Smooth muscle cell (in vitro differentiated cells): ENCODE data around the gene KIF16B. TPM values are rescaled to one million over a fixed set of nuclear protein-coding genes. Genes with fewer than 3 reads are reported as not detected.
A peak's percentile ranks its signal among the peaks of the same experiment; 100 is the strongest.
"Not testable (repeated sequence)": the region's sequence is repeated elsewhere in the genome, so short reads cannot be mapped to it uniquely, and the experiment has no call there.

Experiments used
- DNase-seq: peaks from one replicate; lab custom pipeline; 2025; ENCODE audit not compliant: unreplicated experiment; lab: John Stamatoyannopoulos, UW
- H2AFZ ChIP-seq: fragments of 200-600 bp; sonication (generic); 2 replicates; pipeline ENCODE4 v1.6.0; 2016; ENCODE audit warnings: antibody characterized with exemption, low read depth, mild to moderate bottlenecking
- H3F3A ChIP-seq: fragments of 200-600 bp; sonication (generic); 2 replicates; pipeline ENCODE4 v1.6.0; 2017; ENCODE audit warnings: antibody characterized with exemption, low read depth
- H3K27ac ChIP-seq: fragments of 200-600 bp; sonication (generic); 2 replicates; pipeline ENCODE4 v1.5.1; 2016; ENCODE audit warnings: low read depth, mild to moderate bottlenecking
- H3K27me3 ChIP-seq: fragments of 200-600 bp; sonication (generic); 2 replicates; pipeline ENCODE4 v1.6.1; 2016; ENCODE audit warnings: low read depth, mild to moderate bottlenecking
- H3K36me3 ChIP-seq: fragments of 200-600 bp; sonication (generic); 2 replicates; pipeline ENCODE4 v1.5.1; 2016; ENCODE audit warnings: low read depth
- H3K4me1 ChIP-seq: fragments of 200-600 bp; sonication (generic); 2 replicates; pipeline ENCODE4 v1.5.1; 2016; ENCODE audit warnings: low read depth
- H3K4me2 ChIP-seq: fragments of 200-600 bp; sonication (generic); 2 replicates; pipeline ENCODE4 v1.6.0; 2016; ENCODE audit warnings: mild to moderate bottlenecking
- H3K4me3 ChIP-seq: fragments of 200-600 bp; sonication (generic); 2 replicates; pipeline ENCODE4 v1.5.1; 2016; ENCODE audit warnings: mild to moderate bottlenecking
- H3K79me2 ChIP-seq: fragments of 200-600 bp; sonication (generic); 2 replicates; pipeline ENCODE4 v1.6.0; 2016; ENCODE audit warnings: low read depth, mild to moderate bottlenecking
- H3K9ac ChIP-seq: fragments of 200-600 bp; sonication (generic); 2 replicates; pipeline ENCODE4 v1.6.0; 2016; ENCODE audit warnings: low read depth
- H3K9me3 ChIP-seq: fragments of 200-600 bp; sonication (generic); replicated peaks from 2 replicates; pipeline ENCODE4 v1.5.1; 2016; ENCODE audit warnings: low read depth
- H4K20me1 ChIP-seq: fragments of 200-600 bp; sonication (generic); 2 replicates; pipeline ENCODE4 v1.6.0; 2016; ENCODE audit warnings: low read depth
- WGBS: methylation state at CpG from one replicate; pipeline ENCODE4 v1.1.7; 2016; ENCODE audit warnings: low lambda C conversion rate; 5-methylcytosine and 5-hydroxymethylcytosine counted together
- polyA plus RNA-seq: library from polyadenylated mRNA; unstranded; fragments of >200 nt; fragmentation: Nextera tagmentation; extraction: Ambion mirVana; gene quantifications from 2 replicates; pipeline ENCODE4 v1.2.1, GENCODE V29; 2016
- total RNA-seq: library from RNA; depleted of rRNA; stranded (reverse); fragments of >200 nt; gene quantifications from 2 replicates; pipeline ENCODE4 v1.2.3, GENCODE V29; 2014
- TF ChIP-seq, protein P1 (sequence below): fragments of 200-600 bp; sonication (generic); IDR thresholded peaks from 2 replicates; pipeline ENCODE4 v1.5.1; 2017; ENCODE audit warnings: borderline replicate concordance, mild to moderate bottlenecking, antibody characterized with exemption; ENCODE audit not compliant: insufficient read depth, poor library complexity, severe bottlenecking

Gene KIF16B
- total and polyA plus RNA-seq, 2 experiments from 2014 or later, result 3.6 to 12.9 TPM

DNA sequence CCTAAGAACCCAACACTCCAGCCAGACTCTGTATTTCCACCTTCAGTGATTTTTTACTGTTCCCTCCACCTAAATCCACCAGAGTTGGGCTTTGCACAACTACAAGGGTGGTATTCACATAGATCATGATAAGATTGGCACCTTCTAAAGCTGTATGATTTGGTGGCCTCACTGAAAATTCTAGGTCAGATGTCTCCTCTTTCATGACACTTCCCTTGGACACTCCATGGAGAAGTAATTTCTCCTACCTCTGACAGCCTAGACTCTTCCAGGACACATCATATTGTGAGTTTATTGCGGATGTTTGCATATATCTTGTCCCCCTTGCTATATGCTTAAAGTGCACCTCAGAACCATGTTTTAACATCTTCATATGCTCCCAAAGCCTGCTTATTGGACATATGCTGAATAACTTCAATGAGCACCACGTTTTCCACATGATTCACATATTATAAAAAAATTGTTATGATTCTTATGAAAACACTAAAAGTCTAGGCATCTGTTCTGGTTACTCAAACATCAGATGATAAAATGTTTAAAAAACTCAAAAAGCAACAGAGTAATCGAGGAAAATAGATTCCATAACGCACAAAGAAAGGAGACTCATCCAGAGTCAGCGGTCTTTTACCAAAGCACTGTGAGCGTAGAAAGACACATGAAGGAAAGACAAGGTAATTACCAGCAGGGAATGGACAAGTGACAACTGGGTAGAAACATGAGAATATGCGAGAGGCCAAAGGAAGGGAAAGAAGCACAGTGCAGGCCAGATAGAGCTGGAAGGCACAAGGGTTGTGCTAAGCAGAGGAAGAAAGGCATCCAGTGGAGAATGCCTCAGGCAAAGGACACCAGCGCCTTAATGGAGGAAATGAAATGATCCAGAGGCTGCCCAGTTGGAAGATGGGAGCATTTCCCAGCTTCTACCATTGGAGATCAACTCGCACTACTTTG, 46.5 kb downstream of the KIF16B start:
- peak overlapping the region; percentile 87 for H3K27ac ChIP-seq
- H3K4me1 ChIP-seq, result no peaks in the 10 kb centered on the region
- H3K79me2 ChIP-seq, result no peaks in the 10 kb centered on the region
- no peaks in the 10 kb centered on the region for H3K36me3 ChIP-seq
- 70% methylated on average over 9 of the region's 9 CpGs for WGBS
- peaks cover 4% of the 10 kb centered on the region for H3F3A ChIP-seq
- H3K9ac ChIP-seq, result no peak overlapping the region
- H4K20me1 ChIP-seq, result no peaks in the 10 kb centered on the region
- no peak overlapping the region for H3K4me2 ChIP-seq
- TF ChIP-seq, protein P1, sequence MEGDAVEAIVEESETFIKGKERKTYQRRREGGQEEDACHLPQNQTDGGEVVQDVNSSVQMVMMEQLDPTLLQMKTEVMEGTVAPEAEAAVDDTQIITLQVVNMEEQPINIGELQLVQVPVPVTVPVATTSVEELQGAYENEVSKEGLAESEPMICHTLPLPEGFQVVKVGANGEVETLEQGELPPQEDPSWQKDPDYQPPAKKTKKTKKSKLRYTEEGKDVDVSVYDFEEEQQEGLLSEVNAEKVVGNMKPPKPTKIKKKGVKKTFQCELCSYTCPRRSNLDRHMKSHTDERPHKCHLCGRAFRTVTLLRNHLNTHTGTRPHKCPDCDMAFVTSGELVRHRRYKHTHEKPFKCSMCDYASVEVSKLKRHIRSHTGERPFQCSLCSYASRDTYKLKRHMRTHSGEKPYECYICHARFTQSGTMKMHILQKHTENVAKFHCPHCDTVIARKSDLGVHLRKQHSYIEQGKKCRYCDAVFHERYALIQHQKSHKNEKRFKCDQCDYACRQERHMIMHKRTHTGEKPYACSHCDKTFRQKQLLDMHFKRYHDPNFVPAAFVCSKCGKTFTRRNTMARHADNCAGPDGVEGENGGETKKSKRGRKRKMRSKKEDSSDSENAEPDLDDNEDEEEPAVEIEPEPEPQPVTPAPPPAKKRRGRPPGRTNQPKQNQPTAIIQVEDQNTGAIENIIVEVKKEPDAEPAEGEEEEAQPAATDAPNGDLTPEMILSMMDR, result no peak
- DNase-seq, result no peak
- no peaks in the 10 kb centered on the region for H3K27me3 ChIP-seq
- H3K4me3 ChIP-seq, result no peak overlapping the region
- H3K9me3 ChIP-seq, result no peaks in the 10 kb centered on the region
- H2AFZ ChIP-seq, result no peak overlapping the region

GRCh38 chr20:16522651-16523050, 50.6 kb downstream of the KIF16B start:
- H3K4me3 ChIP-seq, H3K4me1 ChIP-seq: not testable (repeated sequence)
- 71% methylated on average over 5 of the region's 5 CpGs for WGBS

DNA sequence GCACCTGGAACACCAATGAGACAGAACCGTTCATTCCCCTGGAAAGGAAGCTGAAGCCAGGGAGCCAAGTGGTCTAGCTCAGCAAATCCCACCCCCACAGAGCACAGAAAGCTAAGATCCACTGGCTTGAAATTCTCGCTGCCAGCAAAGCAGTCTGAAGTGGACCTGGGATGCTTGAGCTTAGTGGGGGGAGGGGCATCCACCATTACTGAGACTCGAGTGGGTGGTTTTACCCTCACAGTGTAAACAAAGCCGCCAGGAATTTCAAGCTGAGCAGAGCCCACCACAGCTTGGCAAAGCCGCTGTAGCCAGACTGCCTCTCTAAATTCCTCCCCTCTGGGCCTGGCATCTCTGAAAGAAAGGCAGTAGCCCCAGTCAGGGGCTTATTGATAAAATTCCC, 53.1 kb downstream of the KIF16B start:
- Histone ChIP-seq H3K4me3 (no peak overlapping the region), H3F3A (no peaks in the 10 kb centered on the region), H3K27me3 (no peaks in the 10 kb centered on the region), H3K36me3 (no peaks in the 10 kb centered on the region), H3K4me2 (no peak overlapping the region), H4K20me1 (no peaks in the 10 kb centered on the region), H2AFZ (no peak overlapping the region), H3K27ac (no peak overlapping the region), H3K9me3 (no peaks in the 10 kb centered on the region), H3K4me1 (peaks cover 8% of the 10 kb centered on the region), H3K79me2 (no peaks in the 10 kb centered on the region), H3K9ac (no peak overlapping the region)
- 48% methylated on average over 5 of the region's 5 CpGs for WGBS
- TF ChIP-seq, protein P1, result no peak
- no peak for DNase-seq

More at GRCh38 chr20:16522651-16523050, 50.6 kb downstream of the KIF16B start:
- DNase-seq, H3K36me3 ChIP-seq, H3K4me2 ChIP-seq, H2AFZ ChIP-seq, H3K9ac ChIP-seq, H3K27me3 ChIP-seq, H3K27ac ChIP-seq, H3F3A ChIP-seq, H3K79me2 ChIP-seq, H4K20me1 ChIP-seq, H3K9me3 ChIP-seq: not testable (repeated sequence)

DNA sequence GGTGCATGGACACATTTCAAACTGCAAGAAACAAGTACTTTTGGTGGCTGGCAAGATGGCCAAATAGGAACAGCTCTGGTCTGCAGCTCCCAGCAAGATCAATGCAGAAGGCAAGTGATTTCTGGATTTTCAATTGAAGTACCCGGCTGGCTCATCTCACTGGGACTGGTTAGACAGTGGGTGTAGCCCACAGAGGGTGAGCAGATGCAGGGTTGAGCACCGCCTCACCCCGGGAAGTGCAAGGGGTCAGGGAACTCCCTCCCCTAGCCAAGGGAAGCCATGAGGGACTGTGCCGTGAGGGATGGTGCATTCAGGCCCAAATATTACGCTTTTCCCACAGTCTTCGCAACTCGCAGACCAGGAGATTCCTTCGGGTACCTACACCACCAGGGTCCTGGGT, 53.6 kb downstream of the KIF16B start:
- H3K9me3 ChIP-seq, H3K9ac ChIP-seq, H3K4me2 ChIP-seq, H3K27me3 ChIP-seq, H2AFZ ChIP-seq, H3K4me3 ChIP-seq, H3K4me1 ChIP-seq, DNase-seq, H3K27ac ChIP-seq, H3K36me3 ChIP-seq, H3F3A ChIP-seq, H3K79me2 ChIP-seq, H4K20me1 ChIP-seq: not testable (repeated sequence)
- 89% methylated on average over 8 of the region's 8 CpGs for WGBS
